K562 (cell line): ENCODE data around the gene MAST1. TPM values are rescaled to one million over a fixed set of nuclear protein-coding genes. Genes with fewer than 3 reads are reported as not detected.

ENCODE experiments used
- CREM ChIP-seq: IDR thresholded peaks from 2 replicates; pipeline ENCODE4 v1.6.1; 2014; ENCODE audit warnings: antibody characterized with exemption, low read depth
- FOXM1 ChIP-seq, 2 experiments: fragments of 450-650 bp in 1 of 2; sonication (generic) in 1 of 2; formaldehyde crosslinking in 1 of 2; IDR thresholded peaks; 2 replicates each; pipeline versions ENCODE4 v1.6.1 to v1.9.0; 2017 to 2022; ENCODE audit warnings: low read depth in 2 of 2, mild to moderate bottlenecking in 2 of 2, missing genetic modification reagents in 1 of 2, moderate library complexity in 1 of 2
- HDAC8 ChIP-seq: fragments of 450-650 bp; IDR thresholded peaks from 2 replicates; pipeline ENCODE4 v1.6.1; 2016; ENCODE audit warnings: mild to moderate bottlenecking, missing genetic modification characterization, moderate library complexity, missing compliant biosample characterization
- HSF4 ChIP-seq: fragments of 250-450 bp; sonication (Bioruptor Pico); IDR thresholded peaks from 2 replicates; pipeline ENCODE4 v2.1.2; 2022; ENCODE audit warnings: mild to moderate bottlenecking, moderate library complexity, borderline replicate concordance
- KDM2B ChIP-seq: fragments of 250-450 bp; sonication (Bioruptor Pico); IDR thresholded peaks from 2 replicates; pipeline ENCODE4 v1.8.0; 2021; ENCODE audit warnings: mild to moderate bottlenecking, moderate library complexity
- MTA1 ChIP-seq: fragments of 450-650 bp; IDR thresholded peaks from 2 replicates; pipeline ENCODE4 v1.6.1; 2017; ENCODE audit warnings: borderline replicate concordance
- MXI1 ChIP-seq: IDR thresholded peaks from 2 replicates; pipeline ENCODE4 v1.6.1; 2011; ENCODE audit warnings: low read depth, mild to moderate bottlenecking, improper control_type of control experiment, low read length
- MYNN ChIP-seq, 2 experiments: sonication (generic); formaldehyde crosslinking in 1 of 2; IDR thresholded peaks; 2 replicates each; pipeline versions ENCODE4 v1.5.0 to v1.6.1; 2016 to 2020; ENCODE audit warnings: antibody characterized with exemption in 1 of 2, missing genetic modification reagents in 1 of 2
- PHF8 ChIP-seq: fragments of 200-600 bp; sonication (generic); IDR thresholded peaks from 2 replicates; pipeline ENCODE4 v1.6.1; 2012; ENCODE audit warnings: mixed run types, mild to moderate bottlenecking, inconsistent platforms, low read length, moderate library complexity, borderline replicate concordance
- PTTG1 ChIP-seq: fragments of 450-650 bp; IDR thresholded peaks from 2 replicates; pipeline ENCODE4 v1.6.1; 2016; ENCODE audit warnings: low read depth, mild to moderate bottlenecking, missing genetic modification characterization, missing compliant biosample characterization
- SAFB2 ChIP-seq: fragments of 200-400 bp; formaldehyde crosslinking; IDR thresholded peaks from 2 replicates; pipeline ENCODE4 v1.6.1; 2018; ENCODE audit warnings: borderline replicate concordance, low read length, low read depth, moderate library complexity; ENCODE audit not compliant: severe bottlenecking
- TAF15 ChIP-seq: fragments of 200-400 bp; formaldehyde crosslinking; IDR thresholded peaks from 2 replicates; pipeline ENCODE4 v1.6.1; 2017; ENCODE audit warnings: mild to moderate bottlenecking, low read depth, low read length, moderate library complexity
- TEAD4 ChIP-seq, 2 experiments: sonication (generic) in 1 of 2; formaldehyde crosslinking in 1 of 2; IDR thresholded peaks; 2 replicates each; pipeline versions ENCODE4 v1.6.1 to v1.8.0; 2012 to 2022; ENCODE audit warnings: borderline replicate concordance in 1 of 2, inconsistent platforms in 1 of 2, low read length in 1 of 2, mild to moderate bottlenecking in 1 of 2, missing genetic modification reagents in 1 of 2
- ZFP1 ChIP-seq: fragments of 450-650 bp; formaldehyde crosslinking; IDR thresholded peaks from 2 replicates; pipeline ENCODE4 v1.4.0; 2020; ENCODE audit warnings: mild to moderate bottlenecking, mixed read lengths
- polyA plus RNA-seq, 8 experiments: library from polyadenylated mRNA; depleted of rRNA in 4 of 8; stranded (reverse) in 5 of 8; unstranded in 3 of 8; fragments of >200 nt; fragmentation: Nextera tagmentation in 2 of 8; fragmentation: Illumina TruSeq in 1 of 8; extraction: Ambion mirVana in 2 of 8; extraction: Trizol in 1 of 8; gene quantifications; 2 replicates each; pipeline versions ENCODE4 v1.2.1 to v1.2.3, GENCODE V29; 2011 to 2014; ENCODE audit warnings: inconsistent platforms in 1 of 8, missing spikeins in 1 of 8
- total RNA-seq, 7 experiments: library from RNA; depleted of rRNA in 6 of 7; stranded (reverse); fragments of >200 nt in 6 of 7; fragmentation: Illumina TruSeq in 2 of 7; extraction: Trizol in 2 of 7; gene quantifications; 2 replicates each; pipeline versions ENCODE4 v1.2.1 to v1.2.3, GENCODE V29; 2011 to 2021; ENCODE audit warnings: low replicate concordance in 1 of 7
- TF ChIP-seq, protein P1 (sequence below): sonication (generic); formaldehyde crosslinking; IDR thresholded peaks from 2 replicates; pipeline ENCODE4 v1.8.1; 2023; ENCODE audit warnings: mild to moderate bottlenecking, missing genetic modification reagents
- TF ChIP-seq, protein P2 (sequence below), 3 experiments: fragments of 200-800 bp in 1 of 3; sonication (Bioruptor generic) in 1 of 3; sonication (generic) in 1 of 3; formaldehyde crosslinking in 1 of 3; IDR thresholded peaks; 2 replicates each; pipeline versions ENCODE4 v1.6.1 to v1.8.0; 2016 to 2022; ENCODE audit warnings: mild to moderate bottlenecking in 2 of 3, missing compliant biosample characterization in 2 of 3, missing genetic modification characterization in 2 of 3, missing genetic modification reagents in 1 of 3
- TF ChIP-seq, protein P3 (sequence below): fragments of 250-450 bp; sonication (Bioruptor Pico); IDR thresholded peaks from 2 replicates; pipeline ENCODE4 v1.4.0; 2020; ENCODE audit warnings: mild to moderate bottlenecking, moderate library complexity
- TF ChIP-seq, protein P4 (sequence below): sonication (generic); formaldehyde crosslinking; IDR thresholded peaks from 2 replicates; pipeline ENCODE4 v1.9.0; 2022; ENCODE audit warnings: mild to moderate bottlenecking, missing genetic modification reagents

MAST1 gene
- total and polyA plus RNA-seq, 9 of the 15 experiments (the other 6 are each of a cell fraction or from before 2014, with no cell fraction given) = 0.48 to 10.3 (median 3.9) TPM

DNA sequence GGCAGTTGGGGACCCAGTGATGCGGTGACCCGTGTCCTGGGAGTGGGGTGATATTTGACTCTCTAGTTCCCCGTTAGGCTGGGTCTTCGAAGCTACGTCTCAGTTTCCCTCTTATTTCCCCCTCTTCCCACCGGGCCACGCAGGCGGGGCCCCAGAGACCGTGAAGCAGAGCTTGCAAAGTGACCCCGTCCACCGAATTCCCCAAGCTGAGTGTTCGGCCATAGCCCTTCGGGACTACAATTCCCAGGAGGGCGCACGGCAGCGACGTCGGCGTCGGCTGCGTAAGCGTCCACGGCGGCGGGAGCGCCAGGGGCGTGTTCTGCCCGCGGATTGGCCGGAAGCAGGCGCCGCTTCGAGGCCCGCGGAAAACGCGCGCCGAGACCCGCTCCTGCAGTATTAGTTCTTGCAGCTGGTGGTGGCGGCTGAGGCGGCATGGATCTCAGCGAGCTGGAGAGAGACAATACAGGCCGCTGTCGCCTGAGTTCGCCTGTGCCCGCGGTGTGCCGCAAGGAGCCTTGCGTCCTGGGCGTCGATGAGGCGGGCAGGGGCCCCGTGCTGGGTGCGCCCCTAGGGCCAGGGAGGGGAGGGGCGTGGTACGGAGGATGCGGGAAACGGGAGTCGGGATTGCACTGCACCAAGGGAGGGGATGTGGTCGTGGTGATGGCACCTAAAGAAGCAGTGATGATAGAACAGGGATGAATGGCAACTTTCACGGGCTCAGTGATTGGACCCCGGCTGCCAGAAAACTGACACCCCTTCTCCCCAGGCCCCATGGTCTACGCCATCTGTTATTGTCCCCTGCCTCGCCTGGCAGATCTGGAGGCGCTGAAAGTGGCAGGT lies 31.9 kb upstream of the MAST1 start, which contains the start of gene RNASEH2A (continued):
- 0 out of 2 replicates have a peak, but pooled peaks have one; percentile 61 for TF ChIP-seq MXI1
- TF ChIP-seq, protein P1, sequence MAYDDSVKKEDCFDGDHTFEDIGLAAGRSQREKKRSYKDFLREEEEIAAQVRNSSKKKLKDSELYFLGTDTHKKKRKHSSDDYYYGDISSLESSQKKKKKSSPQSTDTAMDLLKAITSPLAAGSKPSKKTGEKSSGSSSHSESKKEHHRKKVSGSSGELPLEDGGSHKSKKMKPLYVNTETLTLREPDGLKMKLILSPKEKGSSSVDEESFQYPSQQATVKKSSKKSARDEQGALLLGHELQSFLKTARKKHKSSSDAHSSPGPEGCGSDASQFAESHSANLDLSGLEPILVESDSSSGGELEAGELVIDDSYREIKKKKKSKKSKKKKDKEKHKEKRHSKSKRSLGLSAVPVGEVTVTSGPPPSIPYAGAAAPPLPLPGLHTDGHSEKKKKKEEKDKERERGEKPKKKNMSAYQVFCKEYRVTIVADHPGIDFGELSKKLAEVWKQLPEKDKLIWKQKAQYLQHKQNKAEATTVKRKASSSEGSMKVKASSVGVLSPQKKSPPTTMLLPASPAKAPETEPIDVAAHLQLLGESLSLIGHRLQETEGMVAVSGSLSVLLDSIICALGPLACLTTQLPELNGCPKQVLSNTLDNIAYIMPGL (CRISPR knock-in tag) = peak; percentile 85; the same call in 1 of the 2 replicates
- no peak for TF ChIP-seq TAF15
- TF ChIP-seq MYNN (IDR thresholded peaks at IDR 0.05) = no peak
- TF ChIP-seq MYNN (CRISPR knock-in tag; IDR thresholded peaks at IDR 0.05) = no peak
- no peak for TF ChIP-seq PTTG1
- TF ChIP-seq, protein P2, sequence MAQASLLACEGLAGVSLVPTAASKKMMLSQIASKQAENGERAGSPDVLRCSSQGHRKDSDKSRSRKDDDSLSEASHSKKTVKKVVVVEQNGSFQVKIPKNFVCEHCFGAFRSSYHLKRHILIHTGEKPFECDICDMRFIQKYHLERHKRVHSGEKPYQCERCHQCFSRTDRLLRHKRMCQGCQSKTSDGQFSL (CRISPR knock-in tag; IDR thresholded peaks at IDR 0.05) = no peak
- TF ChIP-seq, protein P2 (tag; IDR thresholded peaks at IDR 0.05) = 0 out of 4 replicates have a peak, but pooled peaks of 1 of the 2 experiments have one; percentile 30
- TF ChIP-seq FOXM1 (IDR thresholded peaks at IDR 0.05; ENCODE audit: low read depth) = no peak
- TF ChIP-seq FOXM1 (CRISPR knock-in tag; IDR thresholded peaks at IDR 0.05; ENCODE audit: low read depth) = no peak
- TF ChIP-seq PHF8 = peak; percentile 92
- TF ChIP-seq, protein P3, sequence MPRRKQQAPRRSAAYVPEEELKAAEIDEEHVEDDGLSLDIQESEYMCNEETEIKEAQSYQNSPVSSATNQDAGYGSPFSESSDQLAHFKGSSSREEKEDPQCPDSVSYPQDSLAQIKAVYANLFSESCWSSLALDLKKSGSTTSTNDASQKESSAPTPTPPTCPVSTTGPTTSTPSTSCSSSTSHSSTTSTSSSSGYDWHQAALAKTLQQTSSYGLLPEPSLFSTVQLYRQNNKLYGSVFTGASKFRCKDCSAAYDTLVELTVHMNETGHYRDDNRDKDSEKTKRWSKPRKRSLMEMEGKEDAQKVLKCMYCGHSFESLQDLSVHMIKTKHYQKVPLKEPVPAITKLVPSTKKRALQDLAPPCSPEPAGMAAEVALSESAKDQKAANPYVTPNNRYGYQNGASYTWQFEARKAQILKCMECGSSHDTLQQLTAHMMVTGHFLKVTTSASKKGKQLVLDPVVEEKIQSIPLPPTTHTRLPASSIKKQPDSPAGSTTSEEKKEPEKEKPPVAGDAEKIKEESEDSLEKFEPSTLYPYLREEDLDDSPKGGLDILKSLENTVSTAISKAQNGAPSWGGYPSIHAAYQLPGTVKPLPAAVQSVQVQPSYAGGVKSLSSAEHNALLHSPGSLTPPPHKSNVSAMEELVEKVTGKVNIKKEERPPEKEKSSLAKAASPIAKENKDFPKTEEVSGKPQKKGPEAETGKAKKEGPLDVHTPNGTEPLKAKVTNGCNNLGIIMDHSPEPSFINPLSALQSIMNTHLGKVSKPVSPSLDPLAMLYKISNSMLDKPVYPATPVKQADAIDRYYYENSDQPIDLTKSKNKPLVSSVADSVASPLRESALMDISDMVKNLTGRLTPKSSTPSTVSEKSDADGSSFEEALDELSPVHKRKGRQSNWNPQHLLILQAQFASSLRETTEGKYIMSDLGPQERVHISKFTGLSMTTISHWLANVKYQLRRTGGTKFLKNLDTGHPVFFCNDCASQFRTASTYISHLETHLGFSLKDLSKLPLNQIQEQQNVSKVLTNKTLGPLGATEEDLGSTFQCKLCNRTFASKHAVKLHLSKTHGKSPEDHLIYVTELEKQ (CRISPR knock-in tag) = no peak
- peak; percentile 86 for TF ChIP-seq MTA1
- no peak for TF ChIP-seq ZFP1 (CRISPR knock-in tag)
- TF ChIP-seq, protein P4, sequence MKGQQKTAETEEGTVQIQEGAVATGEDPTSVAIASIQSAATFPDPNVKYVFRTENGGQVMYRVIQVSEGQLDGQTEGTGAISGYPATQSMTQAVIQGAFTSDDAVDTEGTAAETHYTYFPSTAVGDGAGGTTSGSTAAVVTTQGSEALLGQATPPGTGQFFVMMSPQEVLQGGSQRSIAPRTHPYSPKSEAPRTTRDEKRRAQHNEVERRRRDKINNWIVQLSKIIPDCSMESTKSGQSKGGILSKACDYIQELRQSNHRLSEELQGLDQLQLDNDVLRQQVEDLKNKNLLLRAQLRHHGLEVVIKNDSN (CRISPR knock-in tag) = 0 out of 2 replicates have a peak, but pooled peaks have one; percentile 10
- 0 out of 2 replicates have a peak, but pooled peaks have one; percentile 53 for TF ChIP-seq KDM2B (CRISPR knock-in tag)
- TF ChIP-seq HDAC8 (tag) = no peak
- peak; percentile 97 for TF ChIP-seq CREM
- TF ChIP-seq TEAD4 (IDR thresholded peaks at IDR 0.05; ENCODE audit: low read length) = 0 out of 2 replicates have a peak, but pooled peaks have one; percentile 10
- no peak for TF ChIP-seq TEAD4 (CRISPR knock-in tag; IDR thresholded peaks at IDR 0.05; ENCODE audit: borderline replicate concordance)
- no peak for TF ChIP-seq HSF4
- no peak for TF ChIP-seq SAFB2
